Renal cortical epithelial cell (primary cell): ENCODE results near the gene YWHAH. TPM values are rescaled to one million over a fixed set of nuclear protein-coding genes. Genes with fewer than 3 reads are reported as not detected.
A peak's percentile ranks its signal among the peaks of the same experiment; 100 is the strongest.

Experiments
- DNase-seq: peaks from one replicate; pipeline ENCODE4 v3.0.0-alpha.2; 2011; ENCODE audit warnings: low read depth
- total RNA-seq: library from RNA; depleted of rRNA; stranded (reverse); fragments of >200 nt; gene quantifications from 2 replicates; pipeline ENCODE4 v1.2.3, GENCODE V29; 2014

Gene YWHAH
- total RNA-seq: 138 and 224 TPM in 2 replicates

- peak; percentile 58 for DNase-seq
Observed at GRCh38 chr22:31943978-31944699, at the start of gene YWHAH. Gene YWHAH (plus strand): TSS chr22:31944535. CDS start chr22:31944734, 199 bp downstream.

GRCh38 chr22:31895411-31896123 is 48.8 kb upstream of the YWHAH start:
- DNase-seq: no peak

GRCh38 chr22:31896472-31896871 is 47.9 kb upstream of the YWHAH start:
- DNase-seq: no peak

DNA sequence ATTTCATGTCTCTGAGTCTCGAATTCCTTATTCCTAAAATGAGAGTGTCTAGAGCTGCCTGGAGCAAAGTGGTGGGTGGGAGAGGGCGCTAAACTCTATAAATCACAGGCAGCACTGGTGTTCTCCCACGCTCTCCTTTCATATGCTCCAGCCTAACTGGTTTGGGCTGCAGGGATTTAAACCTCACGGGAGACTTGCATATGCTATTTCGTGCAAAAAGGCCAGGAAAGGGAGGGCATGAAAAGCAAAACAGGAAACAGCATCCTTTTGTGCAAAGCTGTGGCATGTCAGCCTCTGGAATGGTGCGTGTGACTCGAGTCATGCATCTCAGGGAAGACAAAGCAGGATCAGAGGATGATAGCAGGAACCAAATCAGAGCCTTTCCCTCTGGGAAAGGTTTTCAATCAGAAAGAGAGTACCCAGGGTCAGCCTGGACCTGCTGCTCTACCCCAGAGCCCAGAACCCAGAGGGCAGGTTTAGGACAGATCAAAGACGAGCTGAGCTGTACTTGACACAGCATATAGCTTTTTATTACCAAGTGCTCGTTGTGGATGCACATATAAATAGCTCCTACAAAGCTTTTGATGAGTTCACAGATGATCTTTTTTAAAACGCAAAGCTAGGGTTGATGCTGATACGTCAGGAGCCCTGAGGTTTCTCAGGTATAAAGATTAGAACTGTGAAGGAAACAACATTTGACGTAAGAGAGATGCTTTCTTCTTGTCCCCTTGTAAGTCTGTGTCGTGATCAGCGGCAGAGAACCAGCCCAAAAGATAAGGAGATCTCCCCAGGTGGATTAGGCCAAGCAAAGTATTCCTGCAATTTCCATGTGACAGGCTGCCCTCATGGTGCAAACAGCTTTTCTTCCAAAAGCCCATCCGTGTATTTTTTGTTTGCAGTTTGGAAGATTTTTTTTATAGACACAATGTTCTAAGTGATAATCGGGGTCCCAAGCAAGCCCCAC is 46.2 kb upstream of the YWHAH start:
- DNase-seq: no peak

DNA sequence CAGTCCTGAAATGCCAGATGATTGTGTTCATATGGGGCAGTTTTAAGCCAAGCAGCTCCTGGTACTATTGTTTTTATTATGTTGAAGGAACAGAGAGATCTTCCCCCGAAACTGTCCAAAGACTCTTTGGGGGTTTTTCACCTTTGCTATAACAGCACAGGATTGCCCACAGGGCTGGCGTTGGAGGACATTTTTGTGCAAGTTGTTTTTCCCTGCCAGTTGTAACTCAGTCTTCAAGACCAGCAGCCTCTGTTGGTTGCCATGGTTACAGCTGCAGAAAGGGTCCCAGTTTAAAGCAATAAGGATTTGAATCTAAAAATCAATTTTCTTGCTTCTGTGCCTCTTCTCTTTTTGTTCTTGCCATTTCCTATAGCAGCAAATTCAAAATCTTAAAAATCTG is 45.4 kb upstream of the YWHAH start:
- no peak for DNase-seq

- DNase-seq: no peak
Observed at GRCh38 chr22:31899669-31900068, 44.7 kb upstream of the YWHAH start.

GRCh38 chr22:31901388-31902137 is 42.8 kb upstream of the YWHAH start:
- no peak for DNase-seq

DNA sequence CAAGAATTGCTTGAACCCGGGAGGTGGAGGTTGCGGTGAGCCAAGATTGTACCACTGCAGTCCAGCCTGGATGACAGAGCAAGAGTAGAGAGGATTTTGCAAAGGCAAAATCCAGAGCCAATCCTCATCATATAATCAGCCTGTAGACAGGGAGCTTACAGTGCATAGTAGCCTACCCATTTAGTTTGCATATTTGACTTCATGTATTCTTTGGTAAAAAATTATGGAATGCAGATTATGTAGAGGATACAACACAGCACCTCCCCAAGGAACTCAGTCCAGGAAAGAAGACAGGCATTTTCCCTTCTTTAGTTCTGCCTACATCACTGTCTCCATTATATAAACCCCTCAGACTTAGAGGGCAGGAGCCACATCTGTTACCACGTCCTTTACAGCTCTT is 39.7 kb upstream of the YWHAH start:
- DNase-seq: no peak

GRCh38 chr22:31905356-31905755 is 39.0 kb upstream of the YWHAH start:
- no peak for DNase-seq

DNA sequence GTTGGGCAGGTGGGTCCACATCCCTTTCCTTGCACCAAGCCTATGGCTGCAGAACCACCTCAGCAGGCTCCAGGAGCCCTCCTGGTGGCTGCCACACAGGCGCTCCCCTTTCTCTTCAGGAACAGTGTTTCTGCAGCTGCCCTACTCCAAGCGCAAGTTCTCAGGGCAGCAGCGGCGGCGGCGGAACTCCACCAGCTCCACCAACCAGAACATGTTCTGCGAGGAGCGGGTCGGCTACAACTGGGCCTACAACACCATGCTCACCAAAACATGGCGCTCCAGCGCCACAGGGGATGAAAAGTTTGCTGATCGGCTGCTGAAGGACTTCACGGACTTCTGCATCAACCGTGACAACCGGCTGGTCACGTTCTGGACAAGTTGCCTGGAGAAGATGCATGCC is 38.2 kb upstream of the YWHAH start:
- no peak for DNase-seq

- no peak for DNase-seq
Observed at GRCh38 chr22:31906569-31906968, 37.8 kb upstream of the YWHAH start.

DNA sequence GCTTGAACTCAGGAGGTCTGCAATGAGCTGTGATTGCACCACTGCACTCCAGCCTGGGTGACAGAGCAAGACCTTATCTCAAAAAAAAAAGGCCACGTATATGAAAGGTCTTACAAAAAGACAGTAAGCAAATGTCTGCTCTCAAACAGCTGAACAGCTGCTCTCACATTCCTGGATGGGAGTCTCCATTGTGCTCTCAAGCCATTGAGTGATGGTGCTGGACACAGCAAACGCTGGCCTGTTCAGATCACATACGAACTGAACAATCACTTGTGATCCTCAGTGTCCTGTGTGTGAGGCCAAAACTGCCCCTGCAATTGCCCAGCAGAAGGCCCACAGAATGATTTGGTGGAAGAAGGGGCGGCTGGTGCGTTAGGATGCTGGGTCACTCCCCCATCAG is 34.4 kb upstream of the YWHAH start:
- DNase-seq: no peak

DNA sequence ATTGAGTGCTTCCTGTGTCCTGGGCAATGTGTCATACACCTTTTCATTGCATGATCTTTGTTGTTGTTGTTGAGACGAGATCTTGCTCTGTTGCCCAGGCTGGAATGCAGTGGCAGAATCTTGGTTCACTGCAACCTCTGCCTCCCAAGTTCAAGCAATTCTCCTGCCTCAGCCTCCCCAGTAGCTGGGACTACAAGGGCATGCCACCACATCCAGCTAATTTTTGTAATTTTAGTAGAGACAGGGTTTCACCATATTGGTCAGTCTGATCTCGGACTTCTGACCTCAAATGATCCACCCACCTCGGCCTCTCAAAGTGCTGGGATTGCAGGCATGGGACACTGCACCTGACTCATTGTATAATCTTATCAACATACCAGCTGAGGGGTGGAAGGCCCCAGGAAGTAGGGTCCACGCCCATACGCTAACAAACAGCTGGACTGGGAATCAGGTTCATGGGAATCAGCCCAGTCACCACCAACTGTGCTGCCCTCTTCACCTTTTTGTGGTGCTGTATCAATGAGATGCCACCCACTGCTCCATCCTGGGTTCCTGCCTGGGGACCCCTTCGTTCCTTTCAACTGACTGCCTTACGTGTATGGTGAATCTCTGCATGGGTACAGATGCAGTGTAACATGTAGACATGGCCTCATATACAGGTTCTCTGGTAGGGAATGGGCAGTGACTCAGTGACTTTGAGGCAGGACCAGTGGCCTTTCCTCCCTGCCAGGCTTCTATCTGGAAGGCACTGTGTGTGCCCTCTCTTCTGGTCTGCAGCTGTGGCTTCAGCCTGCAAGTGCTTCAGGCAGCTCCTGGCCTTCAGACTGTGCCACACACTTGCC is 32.5 kb upstream of the YWHAH start:
- no peak for DNase-seq

DNA sequence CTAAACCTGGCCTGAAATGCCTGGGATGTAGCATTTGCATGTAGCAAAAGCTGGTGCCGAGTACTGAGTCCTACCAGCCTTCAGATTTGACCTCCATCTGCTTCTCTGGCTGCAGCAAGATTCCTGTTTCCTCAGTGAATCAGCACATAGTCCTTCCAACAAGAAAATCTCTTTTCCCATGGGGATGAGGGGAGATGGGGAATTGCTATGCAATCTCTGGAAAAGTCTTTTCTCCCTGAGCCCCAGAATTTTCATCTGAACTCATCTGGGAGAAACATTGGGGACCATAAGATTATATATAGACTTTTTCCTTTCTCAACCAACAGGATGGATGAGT is 32.0 kb upstream of the YWHAH start:
- no peak for DNase-seq

- no peak for DNase-seq
Observed at GRCh38 chr22:31915586-31915985, 28.7 kb upstream of the YWHAH start.

DNA sequence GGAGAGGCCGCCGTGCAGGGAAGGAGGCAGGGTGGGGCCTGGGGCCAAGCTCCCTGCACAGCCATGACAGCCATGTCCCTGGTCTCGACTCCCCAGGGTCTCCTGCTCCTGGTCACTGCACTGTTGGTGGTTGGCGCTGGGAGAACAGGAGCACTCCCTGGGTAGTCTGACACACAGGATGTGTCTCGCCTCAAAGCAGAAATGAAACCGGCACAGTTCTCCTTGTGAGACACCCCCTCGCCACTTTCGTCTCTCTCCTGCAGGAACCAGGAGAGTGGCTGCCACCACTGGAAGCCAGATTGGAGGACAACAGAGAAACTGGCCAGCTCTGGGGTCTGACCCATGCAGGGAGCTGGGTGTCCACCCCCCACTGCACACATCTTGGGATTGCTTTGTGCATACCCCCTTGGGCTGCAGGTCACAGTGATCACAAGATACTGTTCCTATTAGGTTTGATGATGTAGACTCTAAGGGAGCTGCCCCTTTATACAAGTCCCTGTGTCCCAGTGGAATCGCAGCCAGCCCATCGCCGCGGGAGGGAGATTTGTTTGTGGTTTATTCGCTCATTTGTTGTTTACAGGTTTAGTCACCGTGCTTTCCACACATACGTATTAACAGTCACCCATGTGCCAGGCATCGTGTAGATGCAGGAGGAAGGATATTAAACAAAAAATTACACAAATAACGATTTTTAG is 27.0 kb upstream of the YWHAH start:
- no peak for DNase-seq

- no peak for DNase-seq
Observed at GRCh38 chr22:31919730-31920129, 24.6 kb upstream of the YWHAH start.

- no peak for DNase-seq
Observed at GRCh38 chr22:31920306-31920705, 24.0 kb upstream of the YWHAH start.

GRCh38 chr22:31921106-31921505 is 23.2 kb upstream of the YWHAH start:
- DNase-seq: no peak

DNA sequence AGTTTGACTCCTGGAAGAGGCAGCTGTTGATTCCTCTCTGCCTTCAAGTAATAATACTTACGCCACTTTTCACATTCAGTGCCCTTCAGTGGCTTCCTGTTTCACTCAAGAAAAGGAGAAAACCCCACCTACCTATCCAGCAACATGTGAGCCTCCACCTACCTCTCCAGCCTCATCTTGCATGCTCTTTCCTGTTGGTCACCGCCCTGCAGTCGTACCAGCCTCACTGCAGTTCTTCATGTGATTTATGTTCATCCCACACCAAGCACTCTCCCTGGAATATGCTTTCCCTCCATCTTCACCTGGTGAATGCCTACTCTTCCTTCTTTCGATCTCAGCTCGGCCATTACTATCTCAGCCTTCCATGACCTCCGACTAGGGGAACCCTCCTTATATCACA is 21.8 kb upstream of the YWHAH start:
- DNase-seq: no peak
